Activated B cell treated with CpG ODN at 0.5 μM for 24 hours (primary cell): Measurements from ENCODE around the gene SPSB1. TPM values are rescaled to one million over a fixed set of nuclear protein-coding genes. Genes with fewer than 3 reads are reported as not detected.

Experiments used
- ATAC-seq: fragments of 200-7000 bp; cut with Tn5 transposase; one replicate; pipeline ENCODE4 v1.10.0; 2021; ENCODE audit warnings: low read depth, mild to moderate bottlenecking, moderate library complexity
- CTCF ChIA-PET: fragments of 350-600 bp; sonication (Branson Sonifier 250); formaldehyde crosslinking; loops from one replicate; lab custom pipeline; 2021; ENCODE audit warnings: antibody characterized with exemption; lab: Charles Lee
- POLR2A ChIA-PET: fragments of 350-600 bp; sonication (Branson Sonifier 250); formaldehyde crosslinking; loops from one replicate; lab custom pipeline; 2021; ENCODE audit warnings: antibody characterized with exemption; lab: Charles Lee
- DNase-seq: peaks from one replicate; pipeline ENCODE4 v3.0.0; 2022
- H3K27ac Mint-ChIP-seq: one replicate; pipeline ENCODE4 v1.8.0; 2020; ENCODE audit warnings: mixed read lengths
- H3K27me3 Mint-ChIP-seq: one replicate; pipeline ENCODE4 v1.8.0; 2021; ENCODE audit warnings: mixed read lengths
- H3K36me3 Mint-ChIP-seq: one replicate; pipeline ENCODE4 v1.8.0; 2021; ENCODE audit warnings: low read depth, mixed read lengths
- H3K4me1 Mint-ChIP-seq: one replicate; pipeline ENCODE4 v1.8.0; 2021; ENCODE audit warnings: mixed read lengths
- H3K4me3 Mint-ChIP-seq: one replicate; pipeline ENCODE4 v1.8.0; 2020; ENCODE audit warnings: mild to moderate bottlenecking, mixed read lengths
- H3K9me3 Mint-ChIP-seq: one replicate; pipeline ENCODE4 v1.8.0; 2020; ENCODE audit warnings: mixed read lengths
- intact Hi-C: fragments of 100-400 bp; cut with micrococcal nuclease; formaldehyde crosslinking; loops from one replicate; pipeline ENCODE4 v1.15.1; 2024
- total RNA-seq: library from RNA; stranded (reverse); gene quantifications from 2 replicates; pipeline ENCODE4 v1.2.3, GENCODE V29; 2022
- TF ChIP-seq, protein P1 (sequence below): fragments of 200-600 bp; IDR thresholded peaks from one replicate; pipeline ENCODE4 v1.8.0; 2022; ENCODE audit warnings: antibody characterized with exemption, mild to moderate bottlenecking

The SPSB1 gene
- total RNA-seq, 1 donor from 2014 or later, result 6.1 TPM

DNA sequence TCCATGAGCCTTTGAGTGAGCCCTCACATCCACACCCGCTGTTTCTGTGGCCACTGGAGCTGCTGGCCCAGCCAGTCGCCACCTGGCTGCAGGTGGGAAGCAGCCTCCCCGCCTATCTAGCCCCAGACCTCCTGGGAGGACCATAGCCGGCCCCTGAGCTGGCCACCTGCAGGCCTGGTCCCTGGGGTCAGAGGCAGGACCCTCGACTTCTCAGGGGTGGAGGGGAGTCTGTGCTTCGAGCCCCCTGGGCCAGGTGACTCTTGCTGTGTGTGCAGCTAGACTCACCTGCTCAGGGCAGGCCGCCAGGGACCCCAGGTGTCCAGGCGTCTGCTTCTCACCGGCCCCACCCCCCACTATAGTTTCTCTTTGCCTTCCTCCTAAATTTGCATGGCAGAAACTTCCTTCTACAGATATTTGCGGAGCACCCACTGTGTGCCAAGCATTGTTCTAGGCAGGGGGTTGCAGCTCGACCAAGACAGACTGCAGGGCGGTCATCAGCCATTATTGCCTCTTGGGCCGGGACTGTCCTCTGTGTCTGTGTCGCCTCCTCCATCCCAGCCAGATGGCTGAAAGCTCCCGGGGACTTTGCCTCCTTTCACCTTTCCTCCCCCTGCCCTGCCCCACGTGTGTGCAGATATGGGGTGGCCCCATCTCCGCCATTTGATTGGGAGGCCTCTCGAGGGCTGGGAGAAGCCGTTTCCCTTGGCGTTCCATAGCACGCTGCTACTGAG lies 27.3 kb downstream of the SPSB1 start:
- TF ChIP-seq, protein P1, sequence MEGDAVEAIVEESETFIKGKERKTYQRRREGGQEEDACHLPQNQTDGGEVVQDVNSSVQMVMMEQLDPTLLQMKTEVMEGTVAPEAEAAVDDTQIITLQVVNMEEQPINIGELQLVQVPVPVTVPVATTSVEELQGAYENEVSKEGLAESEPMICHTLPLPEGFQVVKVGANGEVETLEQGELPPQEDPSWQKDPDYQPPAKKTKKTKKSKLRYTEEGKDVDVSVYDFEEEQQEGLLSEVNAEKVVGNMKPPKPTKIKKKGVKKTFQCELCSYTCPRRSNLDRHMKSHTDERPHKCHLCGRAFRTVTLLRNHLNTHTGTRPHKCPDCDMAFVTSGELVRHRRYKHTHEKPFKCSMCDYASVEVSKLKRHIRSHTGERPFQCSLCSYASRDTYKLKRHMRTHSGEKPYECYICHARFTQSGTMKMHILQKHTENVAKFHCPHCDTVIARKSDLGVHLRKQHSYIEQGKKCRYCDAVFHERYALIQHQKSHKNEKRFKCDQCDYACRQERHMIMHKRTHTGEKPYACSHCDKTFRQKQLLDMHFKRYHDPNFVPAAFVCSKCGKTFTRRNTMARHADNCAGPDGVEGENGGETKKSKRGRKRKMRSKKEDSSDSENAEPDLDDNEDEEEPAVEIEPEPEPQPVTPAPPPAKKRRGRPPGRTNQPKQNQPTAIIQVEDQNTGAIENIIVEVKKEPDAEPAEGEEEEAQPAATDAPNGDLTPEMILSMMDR, result no peak
- no peak for DNase-seq
- no peak overlapping the region for H3K27ac Mint-ChIP-seq
- H3K4me1 Mint-ChIP-seq, result peaks cover 31% of the 10 kb centered on the region
- intact Hi-C loops, result loop anchor here (5.0 kb wide), 1 partner anchor 42 kb away; no protein-coding TSS in a partner anchor
- CTCF ChIA-PET, result no interaction called here
- H3K4me3 Mint-ChIP-seq, result no peak overlapping the region
- no peak for ATAC-seq
- H3K9me3 Mint-ChIP-seq, result no peaks in the 10 kb centered on the region
- POLR2A ChIA-PET, result interaction anchor here (1.2 kb wide), 1 partner anchor 106 kb away, joined by 6 read pairs; no protein-coding TSS in a partner anchor
- no peaks in the 10 kb centered on the region for H3K36me3 Mint-ChIP-seq
- no peaks in the 10 kb centered on the region for H3K27me3 Mint-ChIP-seq

DNA sequence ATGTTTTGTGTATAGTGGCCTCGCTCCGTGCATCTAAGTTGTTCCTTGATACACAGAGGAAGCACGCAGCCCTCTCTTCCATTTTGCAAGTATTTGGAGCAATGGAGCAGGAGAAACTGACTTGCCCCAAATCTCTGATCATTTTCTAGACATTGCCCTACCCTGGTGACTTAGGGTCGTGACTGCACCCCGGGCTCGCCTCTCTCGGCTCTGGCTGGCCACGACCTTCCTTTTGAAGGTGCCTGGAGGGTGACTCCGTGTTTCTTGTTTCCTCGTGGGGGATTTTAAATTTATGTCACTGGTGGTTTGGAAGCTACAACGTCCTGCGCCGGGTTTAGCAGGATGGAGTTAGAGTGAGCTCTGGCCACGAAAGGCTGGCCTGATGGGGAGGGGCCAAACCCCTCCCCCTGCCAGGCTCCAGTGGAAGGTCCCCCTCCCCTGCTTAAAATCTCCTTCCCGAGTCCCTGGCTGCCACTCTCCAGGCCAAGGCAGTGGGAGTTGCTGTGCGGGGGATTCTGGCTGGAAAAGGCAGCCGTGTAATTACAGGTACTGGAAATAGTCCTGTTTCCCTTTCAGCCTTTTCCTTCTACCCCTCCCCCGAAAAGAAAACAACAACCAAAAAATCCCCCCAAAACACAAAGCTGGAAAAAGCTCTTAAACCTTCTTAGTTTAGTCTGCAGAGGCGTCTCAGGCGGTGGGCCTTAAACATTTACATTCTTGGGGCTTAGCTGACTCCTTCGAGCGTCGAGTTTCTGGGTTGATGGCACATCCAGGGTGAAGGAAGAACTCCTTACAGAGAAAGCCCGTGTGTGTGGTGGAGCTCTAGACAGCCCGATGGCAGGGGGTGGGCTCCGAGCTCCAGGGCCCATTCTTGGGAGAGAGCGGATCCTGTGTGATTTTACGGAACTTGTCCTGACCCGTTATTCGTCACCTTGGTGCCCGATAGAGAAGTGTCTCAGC lies 28.1 kb downstream of the SPSB1 start:
- POLR2A ChIA-PET, result interaction anchor here (0.6 to 1.2 kb wide), 2 partner anchors 69 to 105 kb away, joined by 5 to 6 read pairs; no protein-coding TSS in a partner anchor
- Mint-ChIP-seq H3K4me3 (no peak overlapping the region), H3K27me3 (no peaks in the 10 kb centered on the region), H3K4me1 (peaks cover 25% of the 10 kb centered on the region), H3K27ac (no peak overlapping the region), H3K9me3 (no peaks in the 10 kb centered on the region), H3K36me3 (no peaks in the 10 kb centered on the region)
- DNase-seq, result no peak
- no peak for ATAC-seq
- TF ChIP-seq, protein P1, result no peak
- intact Hi-C loops, result loop anchor here (5.0 kb wide), 1 partner anchor 42 kb away; no protein-coding TSS in a partner anchor
- CTCF ChIA-PET, result no interaction called here

GRCh38 chr1:9321480-9321849 lies 28.8 kb downstream of the SPSB1 start:
- DNase-seq (no peak), ATAC-seq (no peak)
- POLR2A ChIA-PET, result interaction anchor here (0.6 kb wide), 1 partner anchor 68 kb away, joined by 5 read pairs; no protein-coding TSS in a partner anchor
- TF ChIP-seq, protein P1, result no peak
- H3K4me1 Mint-ChIP-seq, result peaks cover 25% of the 10 kb centered on the region
- CTCF ChIA-PET, result no interaction called here
- H3K27ac Mint-ChIP-seq, result no peak overlapping the region
- intact Hi-C loops, result loop anchor here (5.0 kb wide), 1 partner anchor 41 kb away; no protein-coding TSS in a partner anchor
- no peak overlapping the region for H3K4me3 Mint-ChIP-seq
- no peaks in the 10 kb centered on the region for H3K36me3 Mint-ChIP-seq
- H3K27me3 Mint-ChIP-seq, result no peaks in the 10 kb centered on the region
- H3K9me3 Mint-ChIP-seq, result no peaks in the 10 kb centered on the region

DNA sequence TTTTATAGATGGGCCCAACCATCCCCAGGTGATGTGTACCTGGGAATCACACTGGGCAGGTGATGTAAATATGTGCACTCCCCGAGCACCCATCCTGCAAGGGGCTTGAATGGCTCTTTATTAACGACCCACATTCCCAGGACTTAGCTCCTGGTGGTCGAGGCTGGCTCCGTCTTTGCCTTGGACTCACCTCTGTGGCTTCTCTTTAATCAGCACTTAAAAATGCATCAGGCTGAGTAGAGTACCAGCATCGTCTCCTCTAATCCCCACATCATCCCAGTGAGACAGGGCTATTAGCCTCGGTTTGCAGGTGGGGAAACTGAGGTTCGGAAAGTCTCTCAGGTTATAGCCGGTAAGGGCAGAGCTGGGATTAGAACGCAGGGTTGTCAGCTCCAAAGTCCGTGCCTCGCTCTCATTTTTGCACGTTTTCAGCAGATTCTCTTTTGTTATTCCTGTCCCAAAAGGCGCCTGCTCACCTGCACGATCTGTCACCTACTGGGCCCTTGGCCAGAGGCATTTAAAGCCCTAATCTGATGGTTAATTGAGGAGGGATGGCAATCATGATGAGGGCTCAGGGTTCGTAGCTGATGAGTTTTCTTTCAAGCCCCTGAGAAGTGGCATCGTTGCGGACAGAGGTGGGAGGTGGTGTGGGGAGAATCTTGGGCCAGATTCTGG lies 29.4 kb downstream of the SPSB1 start:
- DNase-seq, result no peak
- no peak overlapping the region for H3K4me3 Mint-ChIP-seq
- H3K4me1 Mint-ChIP-seq, result peaks cover 23% of the 10 kb centered on the region
- intact Hi-C loops, result loop anchor here (5.0 kb wide), 1 partner anchor 40 kb away; no protein-coding TSS in a partner anchor
- H3K9me3 Mint-ChIP-seq, result no peaks in the 10 kb centered on the region
- H3K36me3 Mint-ChIP-seq, result no peaks in the 10 kb centered on the region
- TF ChIP-seq, protein P1, result no peak
- H3K27me3 Mint-ChIP-seq, result no peaks in the 10 kb centered on the region
- ATAC-seq, result no peak
- ChIA-PET CTCF (no interaction called here), POLR2A (no interaction called here)
- no peak overlapping the region for H3K27ac Mint-ChIP-seq
